GM19455 (cell line): ENCODE results near the gene SH3BGRL3.
"Not testable (repeated sequence)": the region's sequence is repeated elsewhere in the genome, so short reads cannot be mapped to it uniquely, and the experiment has no call there.

Experiments used
- ATAC-seq: cut with Tn5 transposase; IDR thresholded peaks from one replicate; pipeline ENCODE4 v1.9.1; 2021; ENCODE audit not compliant: unreplicated experiment

SH3BGRL3 gene

GRCh38 chr1:26279456-26280332 lies at the start of gene SH3BGRL3:
SH3BGRL3 (plus strand) TSS chr1:26280086; CDS start chr1:26280156, 70 bp downstream.
- peak; percentile 61 for ATAC-seq

- not testable (repeated sequence) for ATAC-seq
Measured at GRCh38 chr1:26230682-26231081, 49.2 kb upstream of the SH3BGRL3 start.

- ATAC-seq, result peak; percentile 87
Measured at GRCh38 chr1:26233903-26234643, 45.8 kb upstream of the SH3BGRL3 start, which contains the start of gene CEP85. CEP85 (plus strand) TSS chr1:26234200; CDS start chr1:26239784, 5,584 bp downstream.

- ATAC-seq, result no peak
Measured at GRCh38 chr1:26234644-26235370, 45.1 kb upstream of the SH3BGRL3 start.

GRCh38 chr1:26237230-26237966 lies 42.5 kb upstream of the SH3BGRL3 start:
- ATAC-seq, result no peak

- ATAC-seq, result no peak
Measured at GRCh38 chr1:26239936-26240335, 40.0 kb upstream of the SH3BGRL3 start.

DNA sequence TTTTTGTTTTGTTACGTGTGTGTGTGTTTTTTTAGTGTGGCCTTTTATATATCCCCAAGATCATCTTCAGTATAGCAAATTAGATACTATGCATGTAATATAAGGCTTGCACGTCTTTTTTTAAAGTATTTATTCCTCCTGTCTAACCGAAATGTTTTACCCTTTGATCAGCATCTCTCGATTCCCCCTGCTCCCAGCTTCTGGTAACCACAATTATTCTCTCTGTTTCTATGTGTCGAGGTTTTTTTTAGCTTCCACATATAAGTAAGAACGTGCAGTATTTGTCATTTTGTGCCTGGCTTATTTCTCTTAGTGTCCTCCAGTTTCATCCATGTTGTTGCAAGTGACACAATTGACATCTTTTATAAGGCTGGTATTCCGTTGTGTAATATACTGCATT lies 27.2 kb upstream of the SH3BGRL3 start:
- no peak for ATAC-seq

- ATAC-seq, result no peak
Measured at GRCh38 chr1:26254404-26254803, 25.5 kb upstream of the SH3BGRL3 start.

GRCh38 chr1:26257222-26257621 lies 22.7 kb upstream of the SH3BGRL3 start:
- no peak for ATAC-seq

GRCh38 chr1:26259005-26259404 lies 20.9 kb upstream of the SH3BGRL3 start:
- no peak for ATAC-seq

DNA sequence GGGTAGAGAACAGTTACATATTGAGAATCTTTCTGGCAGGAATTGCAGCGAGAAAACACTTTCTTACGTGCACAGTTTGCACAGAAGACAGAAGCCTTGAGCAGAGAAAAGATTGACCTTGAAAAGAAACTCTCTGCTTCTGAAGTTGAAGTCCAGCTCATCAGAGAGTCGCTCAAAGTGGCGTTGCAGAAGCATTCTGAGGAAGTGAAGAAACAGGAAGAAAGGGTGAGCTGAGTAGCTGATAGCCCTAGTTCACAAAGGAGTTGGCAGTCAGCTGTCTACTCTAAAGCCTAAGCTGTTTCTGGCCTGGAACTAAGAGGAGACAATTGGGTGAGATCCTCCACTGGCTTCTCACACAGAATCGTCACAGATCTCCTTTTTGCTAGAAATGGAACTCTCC lies 20.3 kb upstream of the SH3BGRL3 start:
- no peak for ATAC-seq

DNA sequence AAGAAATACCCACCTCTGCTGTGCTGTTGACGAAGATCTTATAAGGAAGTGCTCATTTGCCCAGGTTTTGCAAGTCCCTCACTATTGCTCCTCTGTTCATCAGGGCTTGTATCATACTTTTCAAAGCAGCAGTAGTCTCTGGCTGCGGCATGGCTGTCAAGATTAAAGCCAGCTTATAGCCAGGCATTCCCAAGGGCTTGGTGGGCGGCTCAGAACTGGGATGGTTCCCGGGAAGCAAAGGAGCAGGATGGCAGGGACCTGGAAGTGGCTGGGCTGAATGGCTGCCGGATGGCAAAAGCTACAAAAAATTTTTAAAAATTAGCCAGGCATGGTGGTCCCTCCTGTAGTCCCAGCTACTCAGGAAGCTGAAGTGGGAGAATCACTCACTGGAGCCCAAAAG lies 16.7 kb upstream of the SH3BGRL3 start:
- no peak for ATAC-seq

GRCh38 chr1:26265405-26265804 lies 14.5 kb upstream of the SH3BGRL3 start:
- no peak for ATAC-seq

GRCh38 chr1:26268290-26269197 lies 11.3 kb upstream of the SH3BGRL3 start:
- no peak for ATAC-seq

DNA sequence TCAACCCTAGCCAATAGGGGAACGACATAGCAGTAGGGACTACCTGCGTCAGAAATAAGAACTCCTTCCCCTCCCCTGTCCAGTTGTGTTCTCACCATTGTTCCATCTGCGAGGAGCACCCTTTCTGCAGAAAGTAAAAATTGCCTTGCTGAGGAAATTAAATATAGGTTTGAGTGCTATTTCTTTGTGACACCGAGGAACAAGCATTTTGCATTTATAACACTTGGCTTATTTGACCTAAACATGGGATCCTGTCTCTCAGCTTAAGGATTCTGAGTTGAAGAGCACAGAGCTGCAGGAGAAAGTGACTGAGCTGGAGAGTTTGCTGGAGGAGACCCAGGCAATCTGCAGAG lies 10.7 kb upstream of the SH3BGRL3 start:
- ATAC-seq, result no peak

DNA sequence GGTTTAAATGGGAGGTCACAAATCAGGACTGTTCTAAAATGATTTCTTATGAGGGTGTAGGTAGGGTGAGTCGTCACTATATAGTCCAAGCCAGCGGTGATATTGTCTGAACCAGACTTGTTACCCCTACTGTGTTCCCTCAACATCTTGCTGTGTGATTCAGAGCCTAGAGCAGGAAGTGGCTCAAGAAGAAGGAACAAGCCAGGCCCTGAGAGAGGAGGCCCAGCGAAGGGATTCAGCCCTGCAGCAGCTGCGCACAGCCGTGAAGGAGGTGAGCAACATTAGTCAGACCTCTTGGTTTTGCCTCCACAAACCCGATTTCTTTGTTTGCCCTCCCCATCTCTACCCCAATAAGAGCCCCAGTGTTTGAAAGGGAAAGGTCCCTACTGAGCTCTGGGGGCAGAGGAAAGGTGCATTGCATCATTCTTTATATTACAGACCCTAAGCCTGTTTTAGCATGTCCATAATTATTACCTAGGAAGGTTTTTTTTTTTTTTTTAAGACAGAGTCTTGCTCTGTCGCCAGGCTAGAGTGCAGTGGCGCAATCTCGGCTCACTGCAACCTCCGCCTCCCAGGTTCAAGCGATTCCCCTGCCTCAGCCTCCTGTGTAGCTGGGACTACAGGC lies 5.0 kb upstream of the SH3BGRL3 start:
- ATAC-seq, result no peak

- no peak for ATAC-seq
Measured at GRCh38 chr1:26275580-26276431, 4.1 kb upstream of the SH3BGRL3 start.

DNA sequence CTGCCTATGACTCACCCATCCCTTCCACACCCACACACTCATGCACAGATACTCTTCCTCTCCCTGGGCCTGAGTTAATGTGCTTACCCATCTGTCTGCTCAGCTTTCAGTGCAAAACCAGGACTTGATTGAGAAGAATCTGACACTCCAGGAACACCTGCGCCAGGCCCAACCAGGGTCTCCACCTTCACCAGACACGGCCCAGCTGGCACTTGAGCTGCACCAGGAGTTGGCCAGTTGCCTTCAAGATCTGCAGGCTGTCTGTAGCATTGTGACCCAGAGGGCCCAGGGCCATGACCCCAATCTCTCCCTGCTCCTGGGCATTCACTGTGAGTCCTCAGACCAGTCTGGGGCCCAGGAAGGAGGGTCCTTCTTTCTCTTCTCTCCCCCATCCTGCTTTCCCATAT lies 3.5 kb upstream of the SH3BGRL3 start:
- ATAC-seq, result no peak
